Ovary (tissue), 9 donors: ENCODE measurements around the gene AUTS2. TPM values are rescaled to one million over a fixed set of nuclear protein-coding genes. Genes with fewer than 3 reads are reported as not detected.

Experiments used
- DNase-seq, 5 donors: peaks; one replicate each; pipeline ENCODE4 v3.0.0-alpha.2; 2019 to 2020
- H3K27ac ChIP-seq, 2 donors: fragments of 200-600 bp; one replicate each; pipeline versions ENCODE4 v1.5.1 to v1.8.0; 2019 to 2022
- H3K27me3 ChIP-seq: fragments of 200-600 bp; one replicate; pipeline ENCODE4 v1.8.0; 2022
- H3K36me3 ChIP-seq: fragments of 200-600 bp; sonication (generic); one replicate; pipeline ENCODE4 v1.5.1; 2019
- H3K4me1 ChIP-seq: one replicate; pipeline ENCODE4 v1.8.1; 2013; ENCODE audit warnings: mild to moderate bottlenecking, moderate library complexity; ENCODE audit not compliant: insufficient read depth
- H3K4me3 ChIP-seq: fragments of 200-600 bp; sonication (generic); one replicate; pipeline ENCODE4 v1.5.1; 2017
- H3K9me3 ChIP-seq, 2 donors: fragments of 200-600 bp in 1 of 2; sonication (generic) in 1 of 2; one replicate each; pipeline versions ENCODE4 v1.5.1 to v1.8.1; 2013 to 2019; ENCODE audit warnings: mild to moderate bottlenecking in 1 of 2, moderate library complexity in 1 of 2
- EP300 ChIP-seq: sonication (generic); formaldehyde crosslinking; IDR thresholded peaks from one replicate; pipeline ENCODE4 v1.6.1; 2017; ENCODE audit warnings: antibody characterized with exemption
- POLR2A ChIP-seq: fragments of 450-650 bp; IDR thresholded peaks from one replicate; pipeline ENCODE4 v1.6.1; 2017; ENCODE audit warnings: antibody characterized with exemption, mild to moderate bottlenecking, moderate library complexity
- WGBS, 3 donors: extraction: QIAGEN DNeasy Blood & Tissue Kit in 1 of 3; methylation state at CpG; one replicate each; pipeline versions ENCODE4 v1.1.5 to v1.1.7; 2013 to 2017; 5-methylcytosine and 5-hydroxymethylcytosine counted together
- intact Hi-C, 4 donors: fragments of 100-400 bp; cut with DNase I; formaldehyde crosslinking; loops; one replicate each; pipeline versions ENCODE4 v1.11.0 to v1.15.1; 2022 to 2023
- polyA plus RNA-seq, 2 donors: library from polyadenylated mRNA; stranded (reverse); fragments of 200-250 nt in 1 of 2; fragments of 350-450 nt in 1 of 2; fragmentation: Illumina TruSeq in 1 of 2; extraction: RNeasy Lipid Tissue Mini Kit (QIAGEN cat#74804) in 1 of 2; gene quantifications; one replicate each; pipeline ENCODE4 v1.2.3, GENCODE V29; 2013 to 2014
- total RNA-seq, 7 donors: library from RNA; depleted of rRNA in 2 of 7; stranded (reverse); fragments of >200 nt in 2 of 7; fragmentation: NEBNext Ultra II Directional in 3 of 7; extraction: Animal tissue kit (Norgen Biotek cat#: 25700) in 3 of 7; gene quantifications; one replicate each; pipeline versions ENCODE4 v1.1.0 to v1.2.4, GENCODE V29; 2016 to 2023
- TF ChIP-seq, protein P1 (sequence below), 3 donors: fragments of 450-650 bp in 2 of 3; fragments of 200-600 bp in 1 of 3; IDR thresholded peaks; one replicate each; pipeline versions ENCODE4 v1.5.1 to v1.8.0; 2016 to 2022; ENCODE audit warnings: antibody characterized with exemption in 3 of 3, mild to moderate bottlenecking in 1 of 3
- donor health status: DM: no; HTN: no; CAD: no; lungs with moderate emphysema.
- donor health status: DM: no; HTN: no; CAD: no.
- donor health status: Bipolar disorder and iron deficiency.
- donor health status: DM: yes; HTN: yes; CAD: no.
- donor health status: DM: no; HTN: no; CAD: no.
- donor health status: DM: yes; HTN: yes; CAD: no.

AUTS2 gene
- total and polyA plus RNA-seq, 9 donors, result 18.3 to 60.9 (median 44.9) TPM

DNA sequence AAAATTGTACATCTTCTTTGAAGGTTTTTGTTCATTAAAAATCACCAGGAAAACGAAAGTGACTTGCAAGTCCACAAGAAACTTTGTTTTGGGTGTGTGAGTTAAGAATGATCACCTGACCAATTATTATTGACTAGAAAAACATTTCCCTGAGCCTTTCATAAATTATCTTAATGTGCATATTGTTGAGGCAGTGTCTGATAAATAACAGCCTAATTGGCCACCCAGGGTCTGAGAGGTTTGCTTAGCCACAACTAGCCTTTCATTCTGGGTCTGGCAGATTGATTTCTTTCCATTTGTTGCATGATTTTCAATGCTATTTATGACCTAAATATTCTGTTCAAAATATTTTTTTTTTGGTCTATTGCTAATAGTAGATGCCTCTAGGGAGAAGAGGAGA is 152.8 kb downstream of the AUTS2 start:
- Histone ChIP-seq H3K36me3 (no peaks in the 10 kb centered on the region), H3K4me1 (peaks cover 11% of the 10 kb centered on the region), H3K27ac (no peak overlapping the region), H3K27me3 (no peaks in the 10 kb centered on the region), H3K4me3 (no peak overlapping the region), H3K9me3 (no peaks in the 10 kb centered on the region)
- WGBS, 3 donors, result 26 to 38% (median 33%) methylated on average over 1 of the region's 1 CpG
- intact Hi-C loops, result loop anchor here in 1 of 4 donors (10.0 kb wide), 1 partner anchor 146 kb away; no protein-coding TSS in a partner anchor
- DNase-seq, result no peak
- TF ChIP-seq EP300 (no peak), POLR2A (no peak)
- TF ChIP-seq, protein P1, sequence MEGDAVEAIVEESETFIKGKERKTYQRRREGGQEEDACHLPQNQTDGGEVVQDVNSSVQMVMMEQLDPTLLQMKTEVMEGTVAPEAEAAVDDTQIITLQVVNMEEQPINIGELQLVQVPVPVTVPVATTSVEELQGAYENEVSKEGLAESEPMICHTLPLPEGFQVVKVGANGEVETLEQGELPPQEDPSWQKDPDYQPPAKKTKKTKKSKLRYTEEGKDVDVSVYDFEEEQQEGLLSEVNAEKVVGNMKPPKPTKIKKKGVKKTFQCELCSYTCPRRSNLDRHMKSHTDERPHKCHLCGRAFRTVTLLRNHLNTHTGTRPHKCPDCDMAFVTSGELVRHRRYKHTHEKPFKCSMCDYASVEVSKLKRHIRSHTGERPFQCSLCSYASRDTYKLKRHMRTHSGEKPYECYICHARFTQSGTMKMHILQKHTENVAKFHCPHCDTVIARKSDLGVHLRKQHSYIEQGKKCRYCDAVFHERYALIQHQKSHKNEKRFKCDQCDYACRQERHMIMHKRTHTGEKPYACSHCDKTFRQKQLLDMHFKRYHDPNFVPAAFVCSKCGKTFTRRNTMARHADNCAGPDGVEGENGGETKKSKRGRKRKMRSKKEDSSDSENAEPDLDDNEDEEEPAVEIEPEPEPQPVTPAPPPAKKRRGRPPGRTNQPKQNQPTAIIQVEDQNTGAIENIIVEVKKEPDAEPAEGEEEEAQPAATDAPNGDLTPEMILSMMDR (IDR thresholded peaks at IDR 0.05), result no peak

DNA sequence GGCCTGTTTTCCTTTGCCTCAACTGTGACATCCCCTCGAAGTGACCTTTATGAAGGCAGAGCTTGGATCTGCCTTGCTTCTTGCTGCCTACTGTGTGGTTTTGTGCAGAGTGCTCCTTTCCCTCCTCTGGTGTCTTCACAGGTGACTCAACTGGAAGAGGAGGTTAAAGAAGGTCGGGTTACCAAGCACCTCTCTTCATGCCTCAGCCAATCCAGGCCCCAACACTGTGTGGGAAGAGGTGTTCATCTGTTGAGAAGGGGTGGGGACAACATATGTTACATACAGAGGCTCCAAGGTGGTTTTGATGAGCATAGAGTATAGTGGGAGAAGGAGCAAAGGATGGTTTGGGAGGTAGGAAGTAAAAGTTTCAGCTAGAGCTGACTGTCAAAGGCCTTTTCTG is 155.7 kb downstream of the AUTS2 start:
- DNase-seq, result no peak
- Histone ChIP-seq H3K9me3 (no peaks in the 10 kb centered on the region), H3K27ac (no peak overlapping the region), H3K4me3 (no peak overlapping the region), H3K4me1 (peaks cover 17% of the 10 kb centered on the region), H3K36me3 (no peaks in the 10 kb centered on the region), H3K27me3 (no peaks in the 10 kb centered on the region)
- WGBS, 3 donors, result 46 to 94% (median 50%) methylated on average over 2 of the region's 2 CpGs
- intact Hi-C loops, result loop anchor here in 1 of 4 donors (10.0 kb wide), 1 partner anchor 149 kb away; no protein-coding TSS in a partner anchor
- TF ChIP-seq EP300 (no peak), POLR2A (no peak)
- TF ChIP-seq, protein P1 (IDR thresholded peaks at IDR 0.05), result no peak

DNA sequence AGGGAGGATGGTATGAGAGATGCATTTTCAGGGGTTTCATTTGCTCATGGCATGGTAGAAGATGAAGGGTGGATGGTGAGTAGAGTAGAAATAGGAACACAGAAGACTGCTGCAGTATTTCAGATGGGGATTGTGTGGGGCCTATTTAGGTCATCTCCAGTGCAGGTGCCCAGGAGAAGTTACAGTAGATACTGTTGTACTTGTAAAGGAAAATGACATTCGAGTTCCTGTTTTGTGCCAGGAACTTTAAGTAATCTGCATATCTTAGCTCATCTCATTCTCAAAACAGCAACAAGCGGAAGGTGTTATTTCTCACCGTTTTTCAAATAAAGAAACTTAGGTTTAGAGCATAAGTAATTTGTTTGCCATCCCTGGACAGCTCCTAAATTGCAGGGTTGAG is 156.2 kb downstream of the AUTS2 start:
- no peaks in the 10 kb centered on the region for H3K27me3 ChIP-seq
- no peak for DNase-seq
- H3K4me1 ChIP-seq, result peaks cover 16% of the 10 kb centered on the region
- 89 to 93% (median 92%) methylated on average over 3 of the region's 3 CpGs for WGBS, 3 donors
- H3K36me3 ChIP-seq, result no peaks in the 10 kb centered on the region
- H3K27ac ChIP-seq, result no peak overlapping the region
- no peak overlapping the region for H3K4me3 ChIP-seq
- H3K9me3 ChIP-seq, result no peaks in the 10 kb centered on the region
- intact Hi-C loops, result loop anchor here in 1 of 4 donors (10.0 kb wide), 1 partner anchor 150 kb away; no protein-coding TSS in a partner anchor
- TF ChIP-seq POLR2A (no peak), EP300 (no peak)
- TF ChIP-seq, protein P1 (IDR thresholded peaks at IDR 0.05), result no peak

DNA sequence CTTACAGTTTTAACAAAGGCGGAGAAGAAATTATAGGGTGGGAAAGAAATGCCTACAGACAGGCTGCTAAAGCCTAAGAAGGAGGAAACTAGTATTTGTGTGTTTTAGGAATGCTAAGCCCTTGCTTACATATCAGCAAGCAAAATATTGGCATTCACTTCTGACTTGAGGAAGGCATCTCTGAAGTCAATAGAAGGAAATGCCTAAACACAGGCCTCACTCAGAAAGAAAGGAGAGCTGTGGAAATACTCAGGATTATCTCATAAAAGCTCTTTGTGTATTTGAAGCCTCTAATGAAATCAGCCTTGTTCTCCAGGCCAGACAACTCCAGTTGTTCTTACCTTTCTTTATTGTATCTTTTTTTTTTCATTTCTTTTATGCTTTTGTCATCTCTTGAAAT is 158.0 kb downstream of the AUTS2 start:
- no peak overlapping the region for H3K27ac ChIP-seq
- H3K4me3 ChIP-seq, result no peak overlapping the region
- 28 to 64% (median 45%) methylated on average over 1 of the region's 1 CpG for WGBS, 3 donors
- intact Hi-C loops, result loop anchor here in 1 of 4 donors (10.0 kb wide), 1 partner anchor 151 kb away; no protein-coding TSS in a partner anchor
- no peak for DNase-seq
- no peaks in the 10 kb centered on the region for H3K27me3 ChIP-seq
- H3K4me1 ChIP-seq, result peaks cover 15% of the 10 kb centered on the region
- H3K36me3 ChIP-seq, result no peaks in the 10 kb centered on the region
- H3K9me3 ChIP-seq, result no peaks in the 10 kb centered on the region
- TF ChIP-seq, protein P1 (IDR thresholded peaks at IDR 0.05), result no peak
- TF ChIP-seq EP300, result no peak
- TF ChIP-seq POLR2A, result no peak
